Measurements from ENCODE around the gene COX19.

GRCh38 chr7:972110-972509 lies 3.2 kb downstream of the COX19 start:
- TF ChIP-seq EZH2 (IDR thresholded peaks at IDR 0.05) (no peak), POLR2AphosphoS5 (IDR thresholded peaks at IDR 0.05; ENCODE audit: borderline replicate concordance, low read depth, low read length) (no peak), FOXP2 (optimal IDR thresholded peaks at IDR 0.05; ENCODE audit: control extremely low read depth, extremely low read length, insufficient read depth) (no peak)
